CD1c-positive myeloid dendritic cell (primary cell): ENCODE data around the gene CTNNA3.
A peak's percentile ranks its signal among the peaks of the same experiment; 100 is the strongest.
"Not testable (repeated sequence)": the region's sequence is repeated elsewhere in the genome, so short reads cannot be mapped to it uniquely, and the experiment has no call there.

Experiments
- DNase-seq: peaks from one replicate; pipeline ENCODE4 v3.0.0-alpha.2; 2016; ENCODE audit errors: extremely low spot score

CTNNA3 gene

DNA sequence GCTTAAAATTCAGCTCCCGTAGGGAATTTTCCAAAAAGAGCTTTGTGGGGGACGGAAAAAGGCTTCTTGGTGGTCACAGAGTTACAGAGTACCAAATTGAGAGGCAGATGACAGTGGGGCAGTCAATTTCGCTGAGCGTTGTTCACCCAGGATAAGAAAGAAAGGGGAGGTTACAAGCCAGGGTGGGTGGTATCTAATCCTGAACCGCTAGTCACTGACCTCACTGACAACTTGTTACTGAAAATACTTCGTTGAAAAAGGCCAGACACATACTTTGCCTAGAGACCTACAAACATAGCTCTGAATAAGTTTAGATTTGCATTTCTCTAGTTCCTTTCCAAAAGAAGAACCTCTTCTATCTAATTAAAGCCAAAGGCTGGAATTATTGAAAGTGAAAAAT is at the start of gene CTNNA3:
TSS of gene CTNNA3 (minus strand) at position 167 of the 400 bp plus-strand sequence.
- DNase-seq = no peak

DNA sequence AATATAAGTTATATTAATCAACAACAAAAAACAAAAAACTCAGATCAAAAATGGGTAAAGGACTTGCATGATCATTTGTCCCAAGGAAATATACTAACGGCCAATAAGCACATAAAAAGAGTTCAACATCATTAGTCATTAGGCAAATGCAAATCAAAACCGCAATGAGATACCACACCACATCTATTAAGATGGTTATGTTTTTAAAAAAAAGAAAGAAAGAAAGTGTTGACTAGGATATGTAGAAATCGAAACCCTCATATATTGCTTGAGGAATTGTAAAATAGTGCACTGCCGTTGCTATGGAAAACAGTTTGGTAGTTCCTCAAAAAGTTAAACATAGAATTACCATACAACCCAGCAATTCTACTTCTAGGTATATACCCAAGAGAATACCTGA is 39.4 kb upstream of the CTNNA3 start:
- DNase-seq = no peak

DNA sequence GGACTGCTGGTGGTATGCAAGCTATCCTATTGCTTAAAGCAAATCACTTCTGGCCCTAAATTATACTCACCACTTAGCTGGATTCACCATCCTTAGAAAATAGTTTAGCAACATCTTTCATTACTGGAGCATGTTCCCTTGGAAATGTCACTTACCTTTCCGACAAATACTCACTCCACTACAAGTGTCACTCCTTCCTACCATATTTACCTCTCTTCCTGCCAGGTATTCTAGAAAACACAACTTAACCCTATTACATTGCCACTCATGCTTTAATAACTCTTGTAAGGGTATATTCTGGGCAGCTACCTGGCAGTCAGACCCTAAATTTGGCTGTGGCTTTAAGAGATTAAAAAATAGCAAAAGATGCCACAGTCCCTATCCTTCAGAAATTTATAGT is 37.5 kb upstream of the CTNNA3 start:
- no peak for DNase-seq

DNA sequence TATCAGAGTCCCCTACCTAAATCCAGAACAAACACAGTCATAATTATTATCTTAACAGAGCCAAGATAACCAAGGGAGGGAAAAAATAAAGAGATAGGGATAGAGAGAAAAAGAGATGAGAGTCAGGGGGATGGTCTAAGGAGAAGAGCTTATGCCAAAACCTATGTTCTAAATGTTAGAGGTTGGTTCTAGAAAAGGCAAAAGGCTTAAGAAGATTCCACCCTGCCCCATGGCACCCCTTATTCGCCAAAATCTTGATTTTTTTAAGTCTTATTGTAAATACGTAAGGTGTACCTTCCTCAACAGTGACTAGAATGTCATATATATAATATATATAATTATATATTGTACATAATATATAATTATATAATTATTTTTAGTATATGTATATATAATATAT is 29.6 kb upstream of the CTNNA3 start:
- no peak for DNase-seq

DNA sequence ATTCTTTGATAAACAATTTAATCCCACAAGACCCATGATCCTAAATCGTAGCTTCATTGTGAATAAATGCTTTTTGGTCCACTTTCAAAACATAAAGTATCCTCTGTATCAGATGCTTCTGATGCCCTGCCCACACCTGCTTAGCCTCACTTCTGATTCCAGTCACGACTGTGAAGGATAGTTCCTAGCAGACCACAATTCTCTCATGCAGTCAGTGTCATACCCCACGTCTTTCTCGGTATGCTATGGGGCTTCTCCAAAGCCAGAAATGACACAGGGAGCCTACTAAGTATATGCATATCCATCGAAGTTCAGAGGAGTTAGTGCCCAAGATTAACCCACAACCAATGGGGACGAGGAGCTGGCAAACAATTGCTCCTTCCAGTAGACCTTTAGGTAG is 27.6 kb upstream of the CTNNA3 start:
- no peak for DNase-seq

DNA sequence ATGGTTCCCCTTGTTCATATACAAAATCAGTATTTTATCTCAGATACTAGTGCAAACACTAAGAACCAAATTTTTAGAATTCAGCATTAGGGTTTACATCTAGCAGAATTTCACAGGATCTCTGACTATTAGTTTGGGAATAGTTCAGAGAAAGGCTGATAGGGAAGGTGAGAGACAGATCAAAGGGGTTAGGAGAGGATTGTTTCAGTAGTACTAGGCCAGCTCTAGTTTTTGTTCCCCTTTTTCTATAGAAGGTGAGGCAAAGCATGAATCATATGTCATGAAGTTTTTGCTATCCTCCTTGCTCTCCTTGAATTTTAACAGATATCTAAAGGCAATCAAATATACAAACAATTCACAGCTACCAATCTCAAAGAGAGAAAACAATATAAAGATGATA is 26.1 kb upstream of the CTNNA3 start:
- DNase-seq = no peak

DNA sequence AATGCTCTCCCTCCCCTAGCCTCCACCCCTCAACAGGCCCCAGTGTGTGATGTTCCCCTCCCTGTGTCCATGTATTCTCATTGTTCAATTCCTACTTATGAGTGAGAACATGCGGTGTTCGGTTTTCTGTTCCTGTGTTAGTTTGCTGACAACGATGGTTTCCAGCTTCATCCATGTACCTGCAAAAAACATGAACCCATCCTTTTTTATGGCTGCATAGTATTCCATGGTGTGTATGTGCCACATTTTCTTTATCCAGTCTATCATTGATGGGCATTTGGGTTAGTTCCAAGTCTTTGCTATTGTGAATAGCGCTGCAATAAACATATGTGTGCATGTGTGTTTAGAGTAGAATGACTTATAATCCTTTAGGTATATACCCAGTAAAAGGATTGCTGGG is 20.5 kb upstream of the CTNNA3 start:
- DNase-seq = not testable (repeated sequence)

GRCh38 chr10:67705921-67706320 is 9.9 kb upstream of the CTNNA3 start:
- no peak for DNase-seq

GRCh38 chr10:67699613-67700270 is 3.7 kb upstream of the CTNNA3 start:
- DNase-seq = not testable (repeated sequence)

GRCh38 chr10:67698164-67698563 is 2.2 kb upstream of the CTNNA3 start:
- no peak for DNase-seq

GRCh38 chr10:67697724-67698131 is 1.7 kb upstream of the CTNNA3 start:
- peak; percentile 58 for DNase-seq

DNA sequence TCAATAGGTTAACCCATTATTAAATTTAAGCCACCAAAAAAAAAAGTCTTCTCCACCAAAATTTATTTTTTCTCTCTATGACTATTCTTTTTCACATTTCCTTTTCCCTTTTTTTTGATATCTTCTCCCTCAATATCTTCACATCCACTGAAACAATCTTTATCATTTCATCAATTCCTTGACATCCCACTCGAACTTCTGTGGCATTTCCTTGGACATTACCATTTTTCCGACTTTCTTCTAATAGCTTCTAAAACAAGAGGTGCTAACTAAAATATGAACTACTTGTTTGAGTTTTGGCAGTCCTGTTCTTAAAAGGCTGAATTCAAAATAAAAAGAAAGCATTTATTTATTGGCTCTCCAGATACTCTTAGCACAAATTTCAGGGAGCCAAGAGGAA is 684 bp upstream of the CTNNA3 start:
- no peak for DNase-seq

DNA sequence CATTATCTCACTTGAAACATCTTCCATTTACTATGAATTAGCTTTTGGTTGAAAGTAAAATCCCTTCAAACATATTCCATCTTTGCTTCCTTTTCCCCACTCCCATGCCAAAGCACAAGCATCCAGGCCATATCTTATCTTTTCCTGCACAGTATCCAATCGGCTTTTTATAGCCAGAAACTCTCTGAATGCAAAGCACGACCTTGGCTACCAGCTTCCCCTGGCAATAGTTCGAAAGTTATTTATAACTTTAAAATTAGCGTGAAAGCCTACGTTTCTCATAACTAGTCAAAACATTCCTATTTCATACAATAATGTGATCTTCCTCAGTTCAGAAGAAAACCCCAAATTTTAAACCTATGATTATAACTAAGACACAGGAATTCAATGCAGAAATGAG is 440 bp downstream of the CTNNA3 start:
- DNase-seq = no peak

- DNase-seq = not testable (repeated sequence)
Observed at GRCh38 chr10:67691861-67692260, 4.1 kb downstream of the CTNNA3 start.

DNA sequence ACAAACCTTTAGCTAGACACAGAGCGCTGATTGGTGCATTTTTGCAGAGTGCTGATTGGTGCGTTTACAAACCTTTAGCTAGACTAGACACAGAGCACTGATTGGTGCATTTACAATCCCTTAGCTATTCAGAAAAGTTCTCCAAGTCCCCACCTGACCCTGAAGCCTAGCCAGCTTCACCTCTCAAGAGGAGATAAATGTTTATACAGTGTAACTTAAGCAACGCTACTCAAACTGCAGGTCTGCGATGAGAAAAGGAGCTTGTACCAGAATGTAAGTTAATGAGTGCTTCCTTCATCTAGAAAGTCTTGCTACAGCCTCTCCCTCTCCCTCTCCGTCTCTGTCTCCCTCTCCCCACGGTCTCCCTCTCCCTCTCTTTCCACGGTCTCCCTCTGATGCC is 5.5 kb downstream of the CTNNA3 start:
- not testable (repeated sequence) for DNase-seq

DNA sequence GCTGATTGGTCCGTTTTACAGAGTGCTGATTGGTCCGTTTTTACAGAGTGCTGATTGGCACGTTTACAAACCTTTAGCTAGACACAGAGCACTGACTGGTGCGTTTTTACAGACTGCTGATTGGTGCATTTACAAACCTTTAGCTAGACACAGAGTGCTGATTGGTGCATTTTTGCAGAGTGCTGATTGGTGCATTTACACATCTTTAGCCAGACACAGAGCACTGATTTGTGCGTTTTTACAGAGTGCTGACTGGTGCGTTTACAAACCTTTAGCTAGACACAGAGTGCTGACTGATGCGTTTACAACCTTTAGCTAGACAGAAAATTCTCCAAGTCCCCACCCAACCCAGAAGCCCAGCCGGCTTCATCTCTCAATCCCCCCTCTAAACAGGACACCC is 11.9 kb downstream of the CTNNA3 start:
- not testable (repeated sequence) for DNase-seq

- no peak for DNase-seq
Observed at GRCh38 chr10:67678335-67678974, 17.5 kb downstream of the CTNNA3 start.

- no peak for DNase-seq
Observed at GRCh38 chr10:67676208-67676825, 19.7 kb downstream of the CTNNA3 start.

- no peak for DNase-seq
Observed at GRCh38 chr10:67670401-67670800, 25.6 kb downstream of the CTNNA3 start.

GRCh38 chr10:67669978-67670377 is 26.0 kb downstream of the CTNNA3 start:
- no peak for DNase-seq

GRCh38 chr10:67668448-67668847 is 27.5 kb downstream of the CTNNA3 start:
- no peak for DNase-seq

- no peak for DNase-seq
Observed at GRCh38 chr10:67667035-67667425, 29.0 kb downstream of the CTNNA3 start.

GRCh38 chr10:67666416-67667034 is 29.5 kb downstream of the CTNNA3 start:
- DNase-seq = peak; percentile 35
